WTC11 (cell line): ENCODE results near the gene GPATCH3. TPM values are rescaled to one million over a fixed set of nuclear protein-coding genes. Genes with fewer than 3 reads are reported as not detected.

Experiments
- ATAC-seq: fragments of 200-7000 bp; cut with Tn5 transposase; 2 replicates; pipeline ENCODE4 v1.10.0; 2021; ENCODE audit warnings: mild to moderate bottlenecking, moderate library complexity
- CTCF ChIA-PET: fragments of 300-600 bp; sonication (Branson Sonifier 250); formaldehyde crosslinking; loops from one replicate; lab custom pipeline; 2021; ENCODE audit warnings: antibody characterized with exemption; lab: Charles Lee
- POLR2A ChIA-PET: fragments of 350-600 bp; sonication (Branson Sonifier 250); formaldehyde crosslinking; loops from one replicate; lab custom pipeline; 2021; ENCODE audit warnings: antibody characterized with exemption; lab: Charles Lee
- DNase-seq: peaks from one replicate; pipeline ENCODE4 v3.0.0; 2021; ENCODE audit warnings: low spot score
- H3K27ac Mint-ChIP-seq: 2 replicates; pipeline ENCODE4 v1.8.0; 2021; ENCODE audit warnings: mixed read lengths
- H3K27me3 Mint-ChIP-seq: 2 replicates; pipeline ENCODE4 v1.8.0; 2021; ENCODE audit warnings: low read depth, mild to moderate bottlenecking, moderate library complexity, mixed read lengths
- H3K36me3 Mint-ChIP-seq: 2 replicates; pipeline ENCODE4 v1.8.0; 2021; ENCODE audit warnings: mixed read lengths
- H3K4me1 Mint-ChIP-seq: 2 replicates; pipeline ENCODE4 v1.8.0; 2022; ENCODE audit warnings: mixed read lengths
- H3K4me3 Mint-ChIP-seq: 2 replicates; pipeline ENCODE4 v1.8.0; 2021; ENCODE audit warnings: mild to moderate bottlenecking, moderate library complexity, mixed read lengths
- H3K9me3 Mint-ChIP-seq: 2 replicates; pipeline ENCODE4 v1.8.0; 2021; ENCODE audit warnings: mixed read lengths
- FOXJ3 ChIP-seq: sonication (generic); formaldehyde crosslinking; IDR thresholded peaks from 2 replicates; pipeline ENCODE4 v1.9.0; 2021; ENCODE audit warnings: missing genetic modification reagents, mild to moderate bottlenecking, borderline replicate concordance
- HMGA2 ChIP-seq: fragments of 250-450 bp; sonication (Bioruptor Pico); IDR thresholded peaks from 2 replicates; pipeline ENCODE4 v1.4.0; 2021; ENCODE audit warnings: mild to moderate bottlenecking, moderate library complexity
- IRF2 ChIP-seq: sonication (generic); formaldehyde crosslinking; IDR thresholded peaks from 2 replicates; pipeline ENCODE4 v1.8.0; 2022; ENCODE audit warnings: low read depth, missing genetic modification reagents, borderline replicate concordance
- JAZF1 ChIP-seq: fragments of 250-450 bp; sonication (Bioruptor Pico); IDR thresholded peaks from 2 replicates; pipeline ENCODE4 v1.9.0; 2021; ENCODE audit warnings: moderate library complexity, mild to moderate bottlenecking, inconsistent platforms
- MXD4 ChIP-seq: fragments of 250-450 bp; sonication (Bioruptor Pico); IDR thresholded peaks from 2 replicates; pipeline ENCODE4 v1.8.0; 2021; ENCODE audit warnings: mild to moderate bottlenecking, moderate library complexity, borderline replicate concordance
- NFE2L1 ChIP-seq: sonication (generic); formaldehyde crosslinking; IDR thresholded peaks from 2 replicates; pipeline ENCODE4 v1.8.1; 2023; ENCODE audit warnings: missing genetic modification reagents
- NR2C2 ChIP-seq: sonication (generic); formaldehyde crosslinking; IDR thresholded peaks from 2 replicates; pipeline ENCODE4 v1.8.0; 2022; ENCODE audit warnings: mild to moderate bottlenecking, missing genetic modification reagents
- RORB ChIP-seq: fragments of 250-450 bp; sonication (Bioruptor Pico); IDR thresholded peaks from 2 replicates; pipeline ENCODE4 v1.9.0; 2021; ENCODE audit warnings: mild to moderate bottlenecking
- SOX15 ChIP-seq: fragments of 250-450 bp; sonication (Bioruptor Pico); IDR thresholded peaks from 2 replicates; pipeline ENCODE4 v1.9.0; 2021; ENCODE audit warnings: mild to moderate bottlenecking
- USF1 ChIP-seq: sonication (generic); formaldehyde crosslinking; IDR thresholded peaks from 2 replicates; pipeline ENCODE4 v1.8.0; 2022; ENCODE audit warnings: mild to moderate bottlenecking, missing genetic modification reagents
- ZNF138 ChIP-seq: sonication (generic); formaldehyde crosslinking; conservative IDR thresholded peaks from 2 replicates; pipeline ENCODE4 v1.8.1; 2022; ENCODE audit warnings: mild to moderate bottlenecking, moderate library complexity, missing genetic modification reagents
- ZNF219 ChIP-seq: sonication (generic); formaldehyde crosslinking; IDR thresholded peaks from 2 replicates; pipeline ENCODE4 v1.8.0; 2023; ENCODE audit warnings: missing genetic modification reagents, mild to moderate bottlenecking, borderline replicate concordance
- ZNF263 ChIP-seq: sonication (generic); formaldehyde crosslinking; IDR thresholded peaks from 2 replicates; pipeline ENCODE4 v1.8.1; 2022; ENCODE audit warnings: low read depth, mild to moderate bottlenecking, moderate library complexity, missing genetic modification reagents
- ZNF416 ChIP-seq: fragments of 250-450 bp; sonication (Bioruptor Pico); IDR thresholded peaks from 2 replicates; pipeline ENCODE4 v1.9.0; 2021; ENCODE audit warnings: mild to moderate bottlenecking, inconsistent platforms
- ZNF423 ChIP-seq: fragments of 250-450 bp; sonication (Bioruptor Pico); IDR thresholded peaks from 2 replicates; pipeline ENCODE4 v2.1.2; 2022; ENCODE audit warnings: mild to moderate bottlenecking, moderate library complexity
- total RNA-seq: library from RNA; stranded (reverse); gene quantifications from 3 replicates; pipeline ENCODE4 v1.2.3, GENCODE V29; 2021
- TF ChIP-seq, protein P1 (sequence below): sonication (generic); formaldehyde crosslinking; IDR thresholded peaks from 2 replicates; pipeline ENCODE4 v1.8.0; 2022; ENCODE audit warnings: missing genetic modification reagents
- TF ChIP-seq, protein P2 (sequence below): fragments of 250-450 bp; sonication (Bioruptor Pico); IDR thresholded peaks from 2 replicates; pipeline ENCODE4 v1.9.0; 2021; ENCODE audit warnings: moderate library complexity, mild to moderate bottlenecking, inconsistent platforms, borderline replicate concordance
- TF ChIP-seq, protein P3 (sequence below): sonication (generic); formaldehyde crosslinking; IDR thresholded peaks from 2 replicates; pipeline ENCODE4 v1.8.0; 2022; ENCODE audit warnings: mild to moderate bottlenecking, missing genetic modification reagents
- TF ChIP-seq, protein P4 (sequence below): sonication (generic); formaldehyde crosslinking; IDR thresholded peaks from 2 replicates; pipeline ENCODE4 v1.8.0; 2023; ENCODE audit warnings: missing genetic modification reagents

GPATCH3 gene
- total RNA-seq, 1 experiment from 2014 or later = 19.2 TPM

DNA sequence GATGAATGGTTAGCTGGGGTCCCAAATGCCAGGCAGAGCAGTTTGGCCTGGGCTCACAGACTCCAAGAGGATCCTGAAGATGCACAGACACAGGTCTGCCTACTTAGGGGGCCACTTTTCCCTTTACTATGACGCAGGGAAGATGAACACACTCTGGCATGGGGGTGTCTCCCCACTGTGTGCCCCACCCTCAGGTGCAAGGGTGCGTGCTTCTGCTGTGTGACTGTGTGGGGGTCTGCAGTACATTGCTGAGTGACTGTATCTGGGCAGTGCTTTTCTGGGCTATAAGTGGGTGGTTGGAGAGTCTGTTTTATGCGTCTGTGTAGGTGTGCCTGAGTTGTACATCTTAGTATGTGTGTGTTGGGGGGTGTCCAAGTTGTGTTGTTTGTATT lies 9.7 kb upstream of the GPATCH3 start:
- Mint-ChIP-seq H3K36me3 (no peaks in the 10 kb centered on the region), H3K4me1 (no peaks in the 10 kb centered on the region), H3K4me3 (no peak overlapping the region), H3K27ac (no peak overlapping the region), H3K27me3 (peaks cover 10% of the 10 kb centered on the region; the same call in 1 of the 2 replicates), H3K9me3 (no peaks in the 10 kb centered on the region)
- no peak for TF ChIP-seq IRF2
- TF ChIP-seq, protein P1, sequence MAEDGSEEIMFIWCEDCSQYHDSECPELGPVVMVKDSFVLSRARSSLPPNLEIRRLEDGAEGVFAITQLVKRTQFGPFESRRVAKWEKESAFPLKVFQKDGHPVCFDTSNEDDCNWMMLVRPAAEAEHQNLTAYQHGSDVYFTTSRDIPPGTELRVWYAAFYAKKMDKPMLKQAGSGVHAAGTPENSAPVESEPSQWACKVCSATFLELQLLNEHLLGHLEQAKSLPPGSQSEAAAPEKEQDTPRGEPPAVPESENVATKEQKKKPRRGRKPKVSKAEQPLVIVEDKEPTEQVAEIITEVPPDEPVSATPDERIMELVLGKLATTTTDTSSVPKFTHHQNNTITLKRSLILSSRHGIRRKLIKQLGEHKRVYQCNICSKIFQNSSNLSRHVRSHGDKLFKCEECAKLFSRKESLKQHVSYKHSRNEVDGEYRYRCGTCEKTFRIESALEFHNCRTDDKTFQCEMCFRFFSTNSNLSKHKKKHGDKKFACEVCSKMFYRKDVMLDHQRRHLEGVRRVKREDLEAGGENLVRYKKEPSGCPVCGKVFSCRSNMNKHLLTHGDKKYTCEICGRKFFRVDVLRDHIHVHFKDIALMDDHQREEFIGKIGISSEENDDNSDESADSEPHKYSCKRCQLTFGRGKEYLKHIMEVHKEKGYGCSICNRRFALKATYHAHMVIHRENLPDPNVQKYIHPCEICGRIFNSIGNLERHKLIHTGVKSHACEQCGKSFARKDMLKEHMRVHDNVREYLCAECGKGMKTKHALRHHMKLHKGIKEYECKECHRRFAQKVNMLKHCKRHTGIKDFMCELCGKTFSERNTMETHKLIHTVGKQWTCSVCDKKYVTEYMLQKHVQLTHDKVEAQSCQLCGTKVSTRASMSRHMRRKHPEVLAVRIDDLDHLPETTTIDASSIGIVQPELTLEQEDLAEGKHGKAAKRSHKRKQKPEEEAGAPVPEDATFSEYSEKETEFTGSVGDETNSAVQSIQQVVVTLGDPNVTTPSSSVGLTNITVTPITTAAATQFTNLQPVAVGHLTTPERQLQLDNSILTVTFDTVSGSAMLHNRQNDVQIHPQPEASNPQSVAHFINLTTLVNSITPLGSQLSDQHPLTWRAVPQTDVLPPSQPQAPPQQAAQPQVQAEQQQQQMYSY (CRISPR knock-in tag) = no peak
- TF ChIP-seq, protein P2, sequence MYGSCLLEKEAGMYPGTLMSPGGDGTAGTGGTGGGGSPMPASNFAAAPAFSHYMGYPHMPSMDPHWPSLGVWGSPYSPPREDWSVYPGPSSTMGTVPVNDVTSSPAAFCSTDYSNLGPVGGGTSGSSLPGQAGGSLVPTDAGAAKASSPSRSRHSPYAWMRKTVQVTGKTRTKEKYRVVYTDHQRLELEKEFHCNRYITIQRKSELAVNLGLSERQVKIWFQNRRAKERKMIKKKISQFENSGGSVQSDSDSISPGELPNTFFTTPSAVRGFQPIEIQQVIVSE (CRISPR knock-in tag) = no peak
- no peak for TF ChIP-seq RORB (CRISPR knock-in tag)
- no peak for TF ChIP-seq NR2C2 (CRISPR knock-in tag)
- TF ChIP-seq JAZF1 = no peak
- TF ChIP-seq HMGA2 (CRISPR knock-in tag) = no peak
- no peak for TF ChIP-seq ZNF219 (CRISPR knock-in tag)
- TF ChIP-seq, protein P3, sequence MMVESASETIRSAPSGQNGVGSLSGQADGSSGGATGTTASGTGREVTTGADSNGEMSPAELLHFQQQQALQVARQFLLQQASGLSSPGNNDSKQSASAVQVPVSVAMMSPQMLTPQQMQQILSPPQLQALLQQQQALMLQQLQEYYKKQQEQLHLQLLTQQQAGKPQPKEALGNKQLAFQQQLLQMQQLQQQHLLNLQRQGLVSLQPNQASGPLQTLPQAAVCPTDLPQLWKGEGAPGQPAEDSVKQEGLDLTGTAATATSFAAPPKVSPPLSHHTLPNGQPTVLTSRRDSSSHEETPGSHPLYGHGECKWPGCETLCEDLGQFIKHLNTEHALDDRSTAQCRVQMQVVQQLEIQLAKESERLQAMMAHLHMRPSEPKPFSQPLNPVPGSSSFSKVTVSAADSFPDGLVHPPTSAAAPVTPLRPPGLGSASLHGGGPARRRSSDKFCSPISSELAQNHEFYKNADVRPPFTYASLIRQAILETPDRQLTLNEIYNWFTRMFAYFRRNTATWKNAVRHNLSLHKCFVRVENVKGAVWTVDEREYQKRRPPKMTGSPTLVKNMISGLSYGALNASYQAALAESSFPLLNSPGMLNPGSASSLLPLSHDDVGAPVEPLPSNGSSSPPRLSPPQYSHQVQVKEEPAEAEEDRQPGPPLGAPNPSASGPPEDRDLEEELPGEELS (CRISPR knock-in tag) = no peak
- TF ChIP-seq, protein P4, sequence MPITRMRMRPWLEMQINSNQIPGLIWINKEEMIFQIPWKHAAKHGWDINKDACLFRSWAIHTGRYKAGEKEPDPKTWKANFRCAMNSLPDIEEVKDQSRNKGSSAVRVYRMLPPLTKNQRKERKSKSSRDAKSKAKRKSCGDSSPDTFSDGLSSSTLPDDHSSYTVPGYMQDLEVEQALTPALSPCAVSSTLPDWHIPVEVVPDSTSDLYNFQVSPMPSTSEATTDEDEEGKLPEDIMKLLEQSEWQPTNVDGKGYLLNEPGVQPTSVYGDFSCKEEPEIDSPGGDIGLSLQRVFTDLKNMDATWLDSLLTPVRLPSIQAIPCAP (CRISPR knock-in tag) = no peak
- TF ChIP-seq ZNF138 (CRISPR knock-in tag) = no peak
- TF ChIP-seq ZNF416 = no peak
- no peak for TF ChIP-seq MXD4 (CRISPR knock-in tag)
- TF ChIP-seq NFE2L1 (CRISPR knock-in tag) = no peak
- no peak for TF ChIP-seq FOXJ3
- no peak for TF ChIP-seq SOX15 (CRISPR knock-in tag)
- TF ChIP-seq ZNF423 (CRISPR knock-in tag) = no peak
- no peak for TF ChIP-seq ZNF263 (CRISPR knock-in tag)
- TF ChIP-seq USF1 (CRISPR knock-in tag) = no peak
- ChIA-PET POLR2A (no interaction called here), CTCF (interaction anchor here (1.6 kb wide), 1 partner anchor 23 kb away, joined by 4 read pairs; no protein-coding TSS in a partner anchor)
- ATAC-seq (no peak), DNase-seq (no peak)
